NCI-H1436 treated with DMSO at 0.1 percent for 48 hours (cell line): ENCODE data around the gene AATF.

Experiments used
- DNase-seq: peaks from one replicate; lab custom pipeline; 2025; lab: John Stamatoyannopoulos, UW

Gene AATF

DNA sequence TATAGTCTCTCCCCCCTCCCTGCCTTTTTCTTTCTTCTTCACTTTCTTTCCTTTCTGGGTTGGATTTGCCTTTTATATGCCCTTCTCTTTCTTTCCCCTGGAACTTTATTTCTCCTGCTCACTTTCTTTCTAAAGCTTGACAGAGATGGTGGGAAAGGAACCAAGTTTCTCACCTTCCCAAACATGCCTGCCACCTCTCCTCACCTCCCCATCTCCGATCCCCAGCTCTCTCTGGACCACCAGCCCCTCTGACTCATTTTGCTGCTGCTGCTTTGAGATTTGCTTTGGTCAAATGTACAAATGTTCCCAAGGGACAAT lies 18.2 kb upstream of the AATF start:
- no peak for DNase-seq

GRCh38 chr17:36931096-36931696 lies 17.6 kb upstream of the AATF start:
- no peak for DNase-seq

DNA sequence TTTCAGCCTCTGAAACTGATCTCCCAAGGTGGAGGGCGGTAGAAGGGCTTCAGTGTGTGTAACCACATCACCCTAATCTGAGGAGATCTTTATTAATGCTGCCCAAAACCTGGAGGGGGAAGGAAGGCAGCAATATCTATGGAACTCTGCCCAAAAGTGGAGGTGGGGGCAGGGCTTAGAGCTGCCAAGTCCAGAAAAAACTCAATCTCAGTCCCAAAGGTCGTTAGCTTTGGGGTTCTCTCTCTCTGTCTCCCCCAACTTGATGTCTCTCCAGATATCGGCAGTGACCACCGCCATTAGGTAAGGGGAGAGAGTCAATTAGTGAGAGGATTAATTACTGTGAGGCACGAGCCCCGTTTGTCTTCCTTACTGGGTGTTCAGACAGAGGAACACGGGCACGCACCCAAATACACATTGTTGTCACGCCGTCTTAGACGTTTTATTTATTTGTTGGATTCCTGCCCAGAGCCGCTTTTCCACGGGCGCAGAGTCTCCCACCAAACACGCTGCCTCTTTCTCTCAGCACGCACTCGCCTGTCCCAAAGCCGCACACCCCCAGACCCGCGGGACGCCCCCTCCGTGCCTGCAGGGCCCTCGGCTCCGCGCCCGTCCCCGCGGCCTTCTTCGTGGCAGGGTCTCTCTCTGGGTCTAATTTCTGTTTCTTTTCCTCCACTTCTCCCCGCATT lies 16.9 kb upstream of the AATF start:
- DNase-seq = no peak

DNA sequence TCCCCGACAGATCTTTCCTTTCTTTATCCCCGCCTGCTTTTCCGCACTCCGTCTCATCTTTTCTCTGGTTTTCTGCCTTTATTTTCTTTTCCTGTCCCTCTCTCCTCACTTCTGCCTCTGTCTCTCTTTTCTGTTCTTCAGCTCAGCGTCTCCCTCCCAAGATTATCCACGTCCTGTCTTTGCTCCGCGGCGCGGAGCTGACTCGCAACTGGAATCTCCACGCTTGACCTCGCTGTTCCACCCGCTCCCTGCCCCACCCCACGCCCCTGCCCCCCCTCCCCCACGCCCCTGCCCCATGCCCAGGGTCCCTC lies 16.4 kb upstream of the AATF start:
- DNase-seq = no peak

DNA sequence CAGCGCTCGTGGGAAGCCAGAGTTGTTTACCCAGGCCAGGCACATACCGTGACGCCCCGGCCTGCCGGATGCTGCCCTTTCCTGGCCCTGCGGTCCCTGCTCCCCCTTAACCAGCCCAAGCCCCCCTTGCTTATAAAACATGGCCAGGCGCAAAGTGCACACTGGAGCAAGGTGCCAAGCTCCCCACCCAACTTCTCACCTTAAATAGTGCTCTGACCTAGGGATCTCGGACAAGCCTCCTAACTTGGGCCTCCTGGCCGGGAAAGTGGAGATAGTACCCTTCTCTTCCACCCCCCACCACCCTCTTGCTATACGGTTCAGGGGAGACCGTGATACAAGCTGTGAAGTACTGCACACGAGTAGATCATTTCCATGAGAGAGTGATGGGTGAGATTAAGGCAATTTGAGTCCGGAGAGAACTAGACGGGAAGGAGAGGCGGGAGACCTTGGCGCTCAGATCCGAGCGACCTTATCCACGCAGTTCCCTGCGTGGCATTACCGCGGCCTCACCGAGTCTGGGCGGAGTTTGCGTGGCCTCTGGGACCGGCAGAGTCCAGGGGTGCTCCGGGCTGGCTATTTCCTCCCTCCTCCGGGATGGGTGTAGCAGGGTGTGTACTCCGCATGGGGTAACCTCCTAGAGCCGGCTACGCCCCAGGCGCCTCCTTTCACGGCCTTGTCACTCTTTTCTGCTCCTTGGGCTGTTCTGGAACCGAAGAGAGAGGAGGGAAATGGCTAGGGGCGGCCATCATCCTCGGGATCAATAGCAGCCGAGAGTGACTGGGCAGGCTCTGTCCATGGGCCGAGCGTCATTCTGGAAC lies 15.9 kb upstream of the AATF start:
- DNase-seq = no peak

GRCh38 chr17:36933512-36934143 lies 15.1 kb upstream of the AATF start:
- DNase-seq = no peak

DNA sequence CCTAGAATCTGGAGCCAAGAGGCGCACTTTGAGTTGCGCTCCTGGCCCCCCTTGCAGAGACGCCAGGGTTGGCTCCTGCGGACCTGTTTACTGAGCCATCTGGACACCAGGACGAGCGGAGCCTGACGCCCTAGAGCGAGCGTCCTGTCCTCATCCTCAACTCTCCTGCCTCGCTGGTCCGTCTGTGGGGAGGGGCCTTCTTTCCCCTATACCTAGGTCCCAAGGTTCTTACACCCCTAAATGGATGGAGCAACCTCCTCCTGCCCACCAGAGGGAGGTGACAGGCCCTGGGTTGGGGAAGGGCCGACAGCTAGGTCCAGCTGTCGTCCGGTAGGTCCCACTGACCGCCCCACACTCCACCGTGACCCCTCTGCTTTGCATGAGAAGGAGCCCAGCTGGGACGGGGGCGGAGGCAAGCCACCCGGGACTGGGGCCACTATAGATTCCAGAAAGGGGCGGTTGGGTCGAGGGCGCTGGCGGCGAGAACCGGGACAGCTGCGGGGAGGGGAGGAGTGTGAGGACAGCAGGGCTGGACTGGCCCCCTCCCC lies 14.5 kb upstream of the AATF start:
- DNase-seq = no peak

- no peak for DNase-seq
Observed at GRCh38 chr17:36934692-36935630, 13.8 kb upstream of the AATF start.

DNA sequence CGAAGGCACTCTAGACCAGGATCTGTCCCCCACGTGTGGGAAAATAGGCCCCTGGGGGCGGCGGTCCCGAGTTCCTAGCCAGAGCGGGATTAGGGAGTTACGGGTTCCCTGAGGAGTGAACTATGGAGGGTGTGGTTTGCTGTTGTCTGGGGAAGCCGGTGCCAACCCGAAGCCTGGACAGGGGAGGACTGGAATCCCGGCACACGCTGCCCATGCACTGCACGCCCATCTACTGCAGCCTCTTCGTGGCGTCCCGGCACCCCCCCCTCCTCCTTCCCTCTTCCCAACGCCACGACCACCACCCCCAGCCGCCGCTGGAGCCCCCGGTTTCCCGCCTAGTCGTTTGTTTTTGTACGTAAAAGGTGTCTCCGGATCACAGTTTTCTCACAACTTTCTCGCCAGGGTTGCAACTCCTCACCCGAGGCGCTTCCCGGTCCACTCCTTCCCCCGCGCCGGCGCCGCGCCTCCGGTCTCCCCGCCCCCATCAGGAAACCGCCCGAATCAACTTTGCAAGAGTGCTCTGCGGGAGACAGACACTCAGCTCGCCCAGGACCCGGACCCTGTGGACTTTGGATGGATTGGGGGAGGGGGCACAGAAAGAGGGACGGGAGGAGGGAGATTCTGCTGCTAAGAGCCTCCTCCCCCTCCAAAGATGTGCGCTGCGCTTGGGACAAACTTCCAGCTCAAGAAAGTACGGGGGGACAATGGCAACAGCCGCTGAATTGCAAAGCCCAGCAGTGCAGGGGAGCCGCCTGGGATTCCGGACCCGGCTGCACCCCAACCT lies 12.9 kb upstream of the AATF start:
- DNase-seq = no peak

- DNase-seq = peak; percentile 77
Observed at GRCh38 chr17:36936455-36937000, 12.2 kb upstream of the AATF start.

- DNase-seq = no peak
Observed at GRCh38 chr17:36937001-36937958, 11.5 kb upstream of the AATF start, which contains the start of gene LHX1. TSS of gene LHX1 (plus strand) at chr17:36937475. CDS start at chr17:36938198, 723 bp downstream.

- DNase-seq = no peak
Observed at GRCh38 chr17:36937959-36938565, 10.7 kb upstream of the AATF start.

GRCh38 chr17:36938566-36939051 lies 10.1 kb upstream of the AATF start:
- no peak for DNase-seq

- no peak for DNase-seq
Observed at GRCh38 chr17:36939052-36939801, 9.5 kb upstream of the AATF start.

DNA sequence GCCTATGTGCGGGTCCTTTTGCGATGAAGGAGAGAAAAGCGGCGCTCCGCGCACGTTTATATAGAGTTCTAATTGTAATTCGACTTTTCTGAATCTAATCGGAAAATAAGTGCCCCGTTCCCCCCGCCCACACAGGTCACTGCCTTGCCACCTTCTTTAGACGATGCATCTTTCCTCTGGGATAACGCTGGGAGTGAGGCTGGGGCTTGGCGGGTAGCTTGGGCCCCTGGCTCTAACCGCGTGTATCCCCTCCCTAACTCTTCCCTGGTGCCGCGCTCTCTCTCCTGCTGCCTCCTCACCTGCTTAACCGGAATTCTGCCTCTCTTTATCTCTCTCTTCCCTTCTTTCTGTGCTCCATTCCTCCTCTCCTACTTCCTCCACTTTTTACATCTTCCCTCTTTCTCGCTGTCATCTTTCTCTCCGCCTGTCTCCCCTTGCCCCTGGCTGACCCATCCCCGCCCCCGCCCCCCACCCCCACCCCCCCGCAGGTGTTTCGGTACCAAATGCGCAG lies 8.9 kb upstream of the AATF start:
- DNase-seq = no peak

DNA sequence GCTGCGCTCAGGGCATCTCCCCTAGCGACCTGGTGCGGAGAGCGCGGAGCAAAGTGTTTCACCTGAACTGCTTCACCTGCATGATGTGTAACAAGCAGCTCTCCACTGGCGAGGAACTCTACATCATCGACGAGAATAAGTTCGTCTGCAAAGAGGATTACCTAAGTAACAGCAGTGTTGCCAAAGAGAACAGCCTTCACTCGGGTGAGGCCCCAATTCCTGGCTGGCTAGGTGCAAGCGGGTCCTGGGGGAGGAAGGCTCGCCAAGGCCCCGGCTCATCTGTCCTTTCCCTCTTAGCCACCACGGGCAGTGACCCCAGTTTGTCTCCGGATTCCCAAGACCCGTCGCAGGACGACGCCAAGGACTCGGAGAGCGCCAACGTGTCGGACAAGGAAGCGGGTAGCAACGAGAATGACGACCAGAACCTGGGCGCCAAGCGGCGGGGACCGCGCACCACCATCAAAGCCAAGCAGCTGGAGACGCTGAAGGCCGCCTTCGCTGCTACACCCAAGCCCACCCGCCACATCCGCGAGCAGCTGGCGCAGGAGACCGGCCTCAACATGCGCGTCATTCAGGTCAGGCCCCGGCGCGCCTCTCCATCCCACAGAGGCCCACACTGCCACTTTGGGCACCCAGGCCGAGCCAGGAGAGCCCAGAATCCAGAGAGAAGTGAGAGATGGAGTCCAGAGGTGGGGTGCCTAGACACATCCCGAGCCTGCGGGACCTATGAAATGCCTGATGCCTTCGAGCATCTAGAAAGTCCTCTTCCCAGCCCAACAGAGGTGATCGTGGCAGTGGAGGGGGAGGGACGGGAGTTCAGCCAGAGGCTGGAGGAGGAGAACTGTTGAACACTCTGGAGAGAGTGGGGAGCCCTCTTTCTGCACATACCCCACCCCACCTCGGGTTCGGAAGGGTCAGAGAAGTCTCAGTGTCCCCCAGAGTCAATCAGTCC lies 8.2 kb upstream of the AATF start:
- DNase-seq = no peak
